GM19025 (cell line): ENCODE data around the gene RPS28.
A peak's percentile ranks its signal among the peaks of the same experiment; 100 is the strongest.

Experiments
- ATAC-seq: cut with Tn5 transposase; IDR thresholded peaks from one replicate; pipeline ENCODE4 v1.9.1; 2021; ENCODE audit warnings: mild to moderate bottlenecking, low read depth, moderate library complexity; ENCODE audit not compliant: unreplicated experiment

Gene RPS28

GRCh38 chr19:8319807-8320520 is 1.3 kb upstream of the RPS28 start:
- ATAC-seq: no peak

- ATAC-seq: peak; percentile 11
These were observed 681 bp upstream of the RPS28 start for GRCh38 chr19:8320564-8321066.

GRCh38 chr19:8321986-8322637 is 816 bp downstream of the RPS28 start:
- ATAC-seq: no peak

- ATAC-seq: no peak
These were observed 1.3 kb downstream of the RPS28 start for GRCh38 chr19:8322638-8322997.

- no peak for ATAC-seq
These were observed 2.5 kb downstream of the RPS28 start for GRCh38 chr19:8323781-8324185.

GRCh38 chr19:8324186-8325050 is 3.1 kb downstream of the RPS28 start:
- ATAC-seq: no peak

GRCh38 chr19:8325454-8325853 is 4.2 kb downstream of the RPS28 start:
- no peak for ATAC-seq

GRCh38 chr19:8329996-8330395 is 8.7 kb downstream of the RPS28 start:
- no peak for ATAC-seq

- no peak for ATAC-seq
These were observed 10.1 kb downstream of the RPS28 start for GRCh38 chr19:8331263-8331845.

GRCh38 chr19:8332976-8333766 is 11.9 kb downstream of the RPS28 start:
- ATAC-seq: no peak

GRCh38 chr19:8333767-8334457 is 12.6 kb downstream of the RPS28 start:
- no peak for ATAC-seq

GRCh38 chr19:8334458-8335342 is 13.4 kb downstream of the RPS28 start:
- no peak for ATAC-seq

- ATAC-seq: no peak
These were observed 14.2 kb downstream of the RPS28 start for GRCh38 chr19:8335343-8336071.

- no peak for ATAC-seq
These were observed 14.8 kb downstream of the RPS28 start for GRCh38 chr19:8336072-8336569.

- ATAC-seq: no peak
These were observed 15.4 kb downstream of the RPS28 start for GRCh38 chr19:8336660-8337059.

GRCh38 chr19:8337728-8338127 is 16.4 kb downstream of the RPS28 start:
- ATAC-seq: no peak

GRCh38 chr19:8338835-8339234 is 17.5 kb downstream of the RPS28 start:
- no peak for ATAC-seq
